Liver (tissue), 9 donors: ENCODE data around the gene UGT1A5. TPM values are rescaled to one million over a fixed set of nuclear protein-coding genes. Genes with fewer than 3 reads are reported as not detected.

Source experiments
- DNase-seq: peaks from one replicate; pipeline ENCODE4 v3.0.0-alpha.2; 2017; ENCODE audit warnings: low spot score
- H3K27ac ChIP-seq, 2 donors: one replicate each; pipeline ENCODE4 v1.7.0; 2013; ENCODE audit warnings: inconsistent platforms in 2 of 2, low read length in 2 of 2, control low read depth in 1 of 2, low read depth in 1 of 2, mild to moderate bottlenecking in 1 of 2
- H3K27me3 ChIP-seq, 4 donors: one replicate each; pipeline versions ENCODE4 v1.6.1 to v1.7.0; 2013; ENCODE audit warnings: low read length in 3 of 4, inconsistent platforms in 1 of 4, mild to moderate bottlenecking in 1 of 4, moderate library complexity in 1 of 4; ENCODE audit not compliant: control insufficient read depth in 4 of 4, insufficient read depth in 4 of 4
- H3K36me3 ChIP-seq, 4 donors: one replicate each; pipeline versions ENCODE4 v1.6.1 to v1.7.0; 2013; ENCODE audit warnings: low read length in 3 of 4, mild to moderate bottlenecking in 3 of 4, low read depth in 1 of 4, moderate library complexity in 1 of 4; ENCODE audit not compliant: control insufficient read depth in 4 of 4, insufficient read depth in 3 of 4
- H3K4me1 ChIP-seq, 4 donors: one replicate each; pipeline versions ENCODE4 v1.6.1 to v1.7.0; 2013; ENCODE audit warnings: low read length in 3 of 4, mild to moderate bottlenecking in 3 of 4, moderate library complexity in 1 of 4; ENCODE audit not compliant: control insufficient read depth in 4 of 4, insufficient read depth in 4 of 4
- H3K4me3 ChIP-seq, 3 donors: one replicate each; pipeline versions ENCODE4 v1.6.1 to v1.7.0; 2013; ENCODE audit warnings: low read length in 3 of 3, control low read depth in 1 of 3, low read depth in 1 of 3, mild to moderate bottlenecking in 1 of 3
- H3K9ac ChIP-seq, 2 donors: one replicate each; pipeline ENCODE4 v1.7.0; 2013; ENCODE audit warnings: low read length in 2 of 2, mild to moderate bottlenecking in 2 of 2, moderate library complexity in 2 of 2, control low read depth in 1 of 2, low read depth in 1 of 2
- H3K9me3 ChIP-seq, 4 donors: one replicate each; pipeline versions ENCODE4 v1.6.1 to v1.7.0; 2013; ENCODE audit warnings: low read length in 3 of 4; ENCODE audit not compliant: control insufficient read depth in 4 of 4
- EGR1 ChIP-seq, 2 donors: IDR thresholded peaks; 2 replicates each; pipeline ENCODE4 v1.6.1; 2016 to 2018; ENCODE audit warnings: antibody characterized with exemption in 2 of 2, low read depth in 2 of 2
- FOXA1 ChIP-seq: IDR thresholded peaks from 2 replicates; pipeline ENCODE4 v1.6.1; 2016; ENCODE audit warnings: antibody characterized with exemption
- FOXA2 ChIP-seq: IDR thresholded peaks from 2 replicates; pipeline ENCODE4 v1.6.1; 2016; ENCODE audit warnings: antibody characterized with exemption
- GABPA ChIP-seq, 2 donors: IDR thresholded peaks in 1 of 2; conservative IDR thresholded peaks in 1 of 2; 2 replicates each; pipeline ENCODE4 v1.6.1; 2016; ENCODE audit warnings: antibody characterized with exemption in 2 of 2, mild to moderate bottlenecking in 1 of 2, moderate library complexity in 1 of 2
- HNF4A ChIP-seq, 2 donors: conservative IDR thresholded peaks; 2 replicates each; pipeline ENCODE4 v1.6.1; 2016; ENCODE audit warnings: antibody characterized with exemption in 2 of 2, mild to moderate bottlenecking in 2 of 2
- HNF4G ChIP-seq: IDR thresholded peaks from 2 replicates; pipeline ENCODE4 v1.6.1; 2016; ENCODE audit warnings: antibody characterized with exemption
- JUND ChIP-seq, 2 donors: IDR thresholded peaks; 2 replicates each; pipeline ENCODE4 v1.6.1; 2016; ENCODE audit warnings: antibody characterized with exemption in 2 of 2
- NR2F2 ChIP-seq: IDR thresholded peaks from 2 replicates; pipeline ENCODE4 v1.6.1; 2016; ENCODE audit warnings: antibody characterized with exemption
- RAD21 ChIP-seq, 2 donors: IDR thresholded peaks; 2 replicates each; pipeline ENCODE4 v1.6.1; 2016; ENCODE audit warnings: antibody characterized with exemption in 2 of 2, mild to moderate bottlenecking in 2 of 2
- RXRA ChIP-seq, 2 donors: IDR thresholded peaks; 2 replicates each; pipeline ENCODE4 v1.6.1; 2017 to 2018; ENCODE audit warnings: antibody characterized with exemption in 2 of 2, mild to moderate bottlenecking in 1 of 2
- SP1 ChIP-seq: IDR thresholded peaks from 2 replicates; pipeline ENCODE4 v1.6.1; 2018; ENCODE audit warnings: antibody characterized with exemption, mild to moderate bottlenecking
- TAF1 ChIP-seq: conservative IDR thresholded peaks from 2 replicates; pipeline ENCODE4 v1.6.1; 2016; ENCODE audit warnings: antibody characterized with exemption, mild to moderate bottlenecking
- YY1 ChIP-seq: IDR thresholded peaks from 2 replicates; pipeline ENCODE4 v1.6.1; 2016; ENCODE audit warnings: antibody characterized with exemption, mild to moderate bottlenecking
- WGBS: extraction: QIAGEN DNeasy Blood & Tissue Kit; methylation state at CpG from one replicate; pipeline ENCODE4 v1.1.7; 2013; 5-methylcytosine and 5-hydroxymethylcytosine counted together
- polyA plus RNA-seq, 2 donors: library from polyadenylated mRNA; stranded (reverse) in 1 of 2; unstranded in 1 of 2; fragments of 200-250 nt in 1 of 2; fragments of >200 nt in 1 of 2; fragmentation: Nextera tagmentation in 1 of 2; extraction: Ambion mirVana in 1 of 2; gene quantifications; one replicate each; pipeline versions ENCODE4 v1.2.1 to v1.2.3, GENCODE V29; 2013 to 2015
- total RNA-seq, 2 donors: library from RNA; depleted of rRNA; stranded (reverse); fragments of >200 nt; gene quantifications; one replicate each; pipeline ENCODE4 v1.2.3, GENCODE V29; 2014
- TF ChIP-seq, protein P1 (sequence below): IDR thresholded peaks from 2 replicates; pipeline ENCODE4 v1.6.1; 2016; ENCODE audit warnings: antibody characterized with exemption
- TF ChIP-seq, protein P2 (sequence below): IDR thresholded peaks from 2 replicates; pipeline ENCODE4 v1.6.1; 2016; ENCODE audit warnings: antibody characterized with exemption
- TF ChIP-seq, protein P3 (sequence below): IDR thresholded peaks from 2 replicates; pipeline ENCODE4 v1.6.1; 2016; ENCODE audit warnings: antibody characterized with exemption
- TF ChIP-seq, protein P4 (sequence below): IDR thresholded peaks from 2 replicates; pipeline ENCODE4 v1.6.1; 2016; ENCODE audit warnings: antibody characterized with exemption, mild to moderate bottlenecking
- TF ChIP-seq, protein P5 (sequence below): fragments of 150-350 bp; IDR thresholded peaks from 2 replicates; pipeline ENCODE4 v1.5.1; 2017; ENCODE audit warnings: improper control_type of control experiment, low read depth, low read length; ENCODE audit not compliant: missing input control
- donor health status: healthy.
- donor health status: healthy.
- donor health status: healthy.
- donor health status: healthy.
- donor health status: healthy.

UGT1A5 gene
- total and polyA plus RNA-seq, 4 donors = 0.14 to 1.8 (median 1.6) TPM; not detected in 1

DNA sequence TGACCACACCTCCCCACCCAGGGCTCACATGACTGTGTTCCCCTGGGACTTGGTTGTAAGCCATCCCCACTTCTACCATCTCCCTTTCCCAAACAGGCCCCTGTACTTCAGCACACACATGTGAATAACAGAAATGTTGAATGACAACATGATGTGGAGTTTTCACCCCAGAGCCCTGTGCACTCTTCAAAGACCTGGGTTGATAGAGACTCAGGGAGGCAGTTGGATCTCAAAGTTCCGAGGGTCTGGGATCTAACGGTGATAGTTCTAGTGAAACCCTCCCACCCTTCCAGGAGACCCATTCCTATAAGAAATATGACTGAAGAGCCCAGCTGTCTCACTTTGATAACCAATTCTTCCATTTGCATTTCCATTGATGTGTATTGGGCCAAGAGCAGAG is 65.3 kb downstream of the UGT1A5 start, which contains the start of gene MROH2A:
MROH2A (plus strand) TSS at position 301 of the 400 bp plus-strand sequence. CDS start 1,029 bp downstream, outside the sequence.
- Histone ChIP-seq H3K4me1 (no peaks in the 10 kb centered on the region), H3K9ac (no peak within 1 kb of the TSS), H3K9me3 (peaks cover 0 to 2% (median 0%) of the 10 kb centered on the region in 4 donors), H3K36me3 (peaks cover 0 to 3% (median 0%) of the 10 kb centered on the region in 4 donors), H3K4me3 (no peak within 1 kb of the TSS), H3K27ac (no peak within 1 kb of the TSS), H3K27me3 (no peaks in the 10 kb centered on the region)
- TF ChIP-seq, protein P1, sequence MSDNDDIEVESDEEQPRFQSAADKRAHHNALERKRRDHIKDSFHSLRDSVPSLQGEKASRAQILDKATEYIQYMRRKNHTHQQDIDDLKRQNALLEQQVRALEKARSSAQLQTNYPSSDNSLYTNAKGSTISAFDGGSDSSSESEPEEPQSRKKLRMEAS = no peak
- TF ChIP-seq, protein P2, sequence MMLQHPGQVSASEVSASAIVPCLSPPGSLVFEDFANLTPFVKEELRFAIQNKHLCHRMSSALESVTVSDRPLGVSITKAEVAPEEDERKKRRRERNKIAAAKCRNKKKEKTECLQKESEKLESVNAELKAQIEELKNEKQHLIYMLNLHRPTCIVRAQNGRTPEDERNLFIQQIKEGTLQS = no peak
- no peak for TF ChIP-seq RAD21 (IDR thresholded peaks at IDR 0.05)
- no peak for TF ChIP-seq YY1
- no peak for TF ChIP-seq FOXA2
- TF ChIP-seq EGR1 (IDR thresholded peaks at IDR 0.05; ENCODE audit: low read depth in 2 of 2) = no peak
- no peak for TF ChIP-seq HNF4G
- TF ChIP-seq RXRA (IDR thresholded peaks at IDR 0.05) = no peak
- TF ChIP-seq GABPA (IDR thresholded peaks at IDR 0.05 in 1 of 2, conservative IDR thresholded peaks at IDR 0.05 in 1 of 2) = no peak
- no peak for TF ChIP-seq TAF1
- no peak for TF ChIP-seq NR2F2
- TF ChIP-seq, protein P3, sequence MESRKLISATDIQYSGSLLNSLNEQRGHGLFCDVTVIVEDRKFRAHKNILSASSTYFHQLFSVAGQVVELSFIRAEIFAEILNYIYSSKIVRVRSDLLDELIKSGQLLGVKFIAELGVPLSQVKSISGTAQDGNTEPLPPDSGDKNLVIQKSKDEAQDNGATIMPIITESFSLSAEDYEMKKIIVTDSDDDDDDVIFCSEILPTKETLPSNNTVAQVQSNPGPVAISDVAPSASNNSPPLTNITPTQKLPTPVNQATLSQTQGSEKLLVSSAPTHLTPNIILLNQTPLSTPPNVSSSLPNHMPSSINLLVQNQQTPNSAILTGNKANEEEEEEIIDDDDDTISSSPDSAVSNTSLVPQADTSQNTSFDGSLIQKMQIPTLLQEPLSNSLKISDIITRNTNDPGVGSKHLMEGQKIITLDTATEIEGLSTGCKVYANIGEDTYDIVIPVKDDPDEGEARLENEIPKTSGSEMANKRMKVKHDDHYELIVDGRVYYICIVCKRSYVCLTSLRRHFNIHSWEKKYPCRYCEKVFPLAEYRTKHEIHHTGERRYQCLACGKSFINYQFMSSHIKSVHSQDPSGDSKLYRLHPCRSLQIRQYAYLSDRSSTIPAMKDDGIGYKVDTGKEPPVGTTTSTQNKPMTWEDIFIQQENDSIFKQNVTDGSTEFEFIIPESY = no peak
- TF ChIP-seq SP1 = no peak
- TF ChIP-seq, protein P4, sequence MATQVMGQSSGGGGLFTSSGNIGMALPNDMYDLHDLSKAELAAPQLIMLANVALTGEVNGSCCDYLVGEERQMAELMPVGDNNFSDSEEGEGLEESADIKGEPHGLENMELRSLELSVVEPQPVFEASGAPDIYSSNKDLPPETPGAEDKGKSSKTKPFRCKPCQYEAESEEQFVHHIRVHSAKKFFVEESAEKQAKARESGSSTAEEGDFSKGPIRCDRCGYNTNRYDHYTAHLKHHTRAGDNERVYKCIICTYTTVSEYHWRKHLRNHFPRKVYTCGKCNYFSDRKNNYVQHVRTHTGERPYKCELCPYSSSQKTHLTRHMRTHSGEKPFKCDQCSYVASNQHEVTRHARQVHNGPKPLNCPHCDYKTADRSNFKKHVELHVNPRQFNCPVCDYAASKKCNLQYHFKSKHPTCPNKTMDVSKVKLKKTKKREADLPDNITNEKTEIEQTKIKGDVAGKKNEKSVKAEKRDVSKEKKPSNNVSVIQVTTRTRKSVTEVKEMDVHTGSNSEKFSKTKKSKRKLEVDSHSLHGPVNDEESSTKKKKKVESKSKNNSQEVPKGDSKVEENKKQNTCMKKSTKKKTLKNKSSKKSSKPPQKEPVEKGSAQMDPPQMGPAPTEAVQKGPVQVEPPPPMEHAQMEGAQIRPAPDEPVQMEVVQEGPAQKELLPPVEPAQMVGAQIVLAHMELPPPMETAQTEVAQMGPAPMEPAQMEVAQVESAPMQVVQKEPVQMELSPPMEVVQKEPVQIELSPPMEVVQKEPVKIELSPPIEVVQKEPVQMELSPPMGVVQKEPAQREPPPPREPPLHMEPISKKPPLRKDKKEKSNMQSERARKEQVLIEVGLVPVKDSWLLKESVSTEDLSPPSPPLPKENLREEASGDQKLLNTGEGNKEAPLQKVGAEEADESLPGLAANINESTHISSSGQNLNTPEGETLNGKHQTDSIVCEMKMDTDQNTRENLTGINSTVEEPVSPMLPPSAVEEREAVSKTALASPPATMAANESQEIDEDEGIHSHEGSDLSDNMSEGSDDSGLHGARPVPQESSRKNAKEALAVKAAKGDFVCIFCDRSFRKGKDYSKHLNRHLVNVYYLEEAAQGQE = no peak
- no peak for TF ChIP-seq JUND (IDR thresholded peaks at IDR 0.05)
- no peak for TF ChIP-seq HNF4A (conservative IDR thresholded peaks at IDR 0.05)
- TF ChIP-seq FOXA1 = no peak
- TF ChIP-seq, protein P5, sequence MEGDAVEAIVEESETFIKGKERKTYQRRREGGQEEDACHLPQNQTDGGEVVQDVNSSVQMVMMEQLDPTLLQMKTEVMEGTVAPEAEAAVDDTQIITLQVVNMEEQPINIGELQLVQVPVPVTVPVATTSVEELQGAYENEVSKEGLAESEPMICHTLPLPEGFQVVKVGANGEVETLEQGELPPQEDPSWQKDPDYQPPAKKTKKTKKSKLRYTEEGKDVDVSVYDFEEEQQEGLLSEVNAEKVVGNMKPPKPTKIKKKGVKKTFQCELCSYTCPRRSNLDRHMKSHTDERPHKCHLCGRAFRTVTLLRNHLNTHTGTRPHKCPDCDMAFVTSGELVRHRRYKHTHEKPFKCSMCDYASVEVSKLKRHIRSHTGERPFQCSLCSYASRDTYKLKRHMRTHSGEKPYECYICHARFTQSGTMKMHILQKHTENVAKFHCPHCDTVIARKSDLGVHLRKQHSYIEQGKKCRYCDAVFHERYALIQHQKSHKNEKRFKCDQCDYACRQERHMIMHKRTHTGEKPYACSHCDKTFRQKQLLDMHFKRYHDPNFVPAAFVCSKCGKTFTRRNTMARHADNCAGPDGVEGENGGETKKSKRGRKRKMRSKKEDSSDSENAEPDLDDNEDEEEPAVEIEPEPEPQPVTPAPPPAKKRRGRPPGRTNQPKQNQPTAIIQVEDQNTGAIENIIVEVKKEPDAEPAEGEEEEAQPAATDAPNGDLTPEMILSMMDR = no peak
- DNase-seq = no peak
- WGBS = 77% methylated on average over 2 of the region's 2 CpGs
